Parathyroid adenoma (tissue), 2 donors: ENCODE measurements around the gene ZDHHC3.
A peak's percentile ranks its signal among the peaks of the same experiment; 100 is the strongest.

Experiments
- H2AFZ ChIP-seq: fragments of 300-600 bp; sonication (generic); one replicate; pipeline ENCODE4 v1.7.0; 2017; ENCODE audit warnings: antibody characterized with exemption, mild to moderate bottlenecking
- H3K27ac ChIP-seq: fragments of 300-600 bp; sonication (generic); one replicate; pipeline ENCODE4 v1.7.0; 2017
- H3K27me3 ChIP-seq: fragments of 300-600 bp; sonication (generic); one replicate; pipeline ENCODE4 v1.7.0; 2017; ENCODE audit warnings: low read length; ENCODE audit not compliant: control insufficient read depth, insufficient read depth
- H3K36me3 ChIP-seq: fragments of 300-600 bp; sonication (generic); one replicate; pipeline ENCODE4 v1.7.0; 2017; ENCODE audit warnings: low read length; ENCODE audit not compliant: control insufficient read depth, insufficient read depth
- H3K4me1 ChIP-seq: fragments of 300-600 bp; sonication (generic); one replicate; pipeline ENCODE4 v1.7.0; 2017; ENCODE audit warnings: control low read depth
- H3K4me2 ChIP-seq: fragments of 300-600 bp; sonication (generic); one replicate; pipeline ENCODE4 v1.7.0; 2017; ENCODE audit warnings: low read length
- H3K4me3 ChIP-seq: fragments of 300-600 bp; sonication (generic); one replicate; pipeline ENCODE4 v1.7.0; 2017; ENCODE audit warnings: low read depth, low read length
- H3K79me2 ChIP-seq: fragments of 300-600 bp; sonication (generic); one replicate; pipeline ENCODE4 v1.7.0; 2017; ENCODE audit warnings: control low read depth
- H3K9ac ChIP-seq: fragments of 300-600 bp; sonication (generic); one replicate; pipeline ENCODE4 v1.7.0; 2017; ENCODE audit warnings: mild to moderate bottlenecking
- H3K9me3 ChIP-seq: fragments of 300-600 bp; sonication (generic); one replicate; pipeline ENCODE4 v1.7.0; 2017; ENCODE audit warnings: low read length; ENCODE audit not compliant: control insufficient read depth
- TF ChIP-seq, protein P1 (sequence below): fragments of 300-600 bp; sonication (generic); IDR thresholded peaks from one replicate; pipeline ENCODE4 v1.7.0; 2017; ENCODE audit warnings: antibody characterized with exemption, mild to moderate bottlenecking
- donor health status: primary hyperparathyroidism.

Gene ZDHHC3

DNA sequence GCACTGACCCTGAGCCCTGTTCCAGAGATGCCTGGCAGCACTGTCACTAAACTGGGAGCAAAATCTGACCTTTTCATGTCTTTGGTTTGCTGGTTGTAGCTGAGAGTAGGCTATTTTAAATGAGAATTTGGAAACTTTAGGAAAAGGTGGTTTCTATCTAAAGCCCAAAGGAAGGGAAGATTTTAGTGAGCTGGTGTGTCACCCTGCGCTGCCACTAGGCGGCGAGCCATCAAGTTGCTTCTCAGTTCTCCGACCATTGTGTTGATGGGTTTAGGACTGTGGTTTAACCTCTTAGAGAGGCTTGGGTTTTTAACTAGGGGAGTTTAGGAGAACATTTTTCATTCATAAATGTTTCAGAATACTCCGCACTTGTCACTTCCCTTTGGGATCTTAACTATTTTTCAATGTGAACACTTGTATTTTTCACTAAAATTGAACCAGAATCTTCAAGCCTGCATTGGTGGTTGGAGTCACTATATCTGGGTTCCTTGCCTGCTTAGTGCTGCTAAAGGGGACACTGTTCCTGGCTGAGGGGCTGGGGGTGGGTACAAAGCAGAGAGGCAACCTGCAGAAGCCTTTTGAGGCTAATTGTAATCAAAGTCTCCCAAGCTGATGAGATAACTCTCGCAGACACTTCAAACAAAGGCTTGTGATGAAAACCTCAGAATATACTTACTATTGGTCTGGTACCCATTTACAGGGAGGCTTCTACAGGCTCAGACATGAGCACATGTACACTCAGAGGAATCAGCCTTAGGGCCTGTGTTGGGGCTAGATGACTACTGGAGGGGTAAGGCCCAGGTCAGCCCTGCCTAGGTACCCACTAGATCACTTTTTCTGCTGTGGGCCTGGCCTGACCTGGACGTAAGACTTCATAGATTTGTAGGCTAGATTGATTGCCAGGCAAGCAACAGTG is 16.8 kb upstream of the ZDHHC3 start:
- Histone ChIP-seq H3K27ac (no peak overlapping the region), H2AFZ (no peak overlapping the region), H3K4me3 (no peak overlapping the region), H3K9ac (no peak overlapping the region), H3K4me2 (no peak overlapping the region), H3K4me1 (peaks cover 5% of the 10 kb centered on the region), H3K79me2 (peaks cover 25% of the 10 kb centered on the region), H3K9me3 (no peaks in the 10 kb centered on the region), H3K36me3 (no peaks in the 10 kb centered on the region), H3K27me3 (no peaks in the 10 kb centered on the region)
- TF ChIP-seq, protein P1, sequence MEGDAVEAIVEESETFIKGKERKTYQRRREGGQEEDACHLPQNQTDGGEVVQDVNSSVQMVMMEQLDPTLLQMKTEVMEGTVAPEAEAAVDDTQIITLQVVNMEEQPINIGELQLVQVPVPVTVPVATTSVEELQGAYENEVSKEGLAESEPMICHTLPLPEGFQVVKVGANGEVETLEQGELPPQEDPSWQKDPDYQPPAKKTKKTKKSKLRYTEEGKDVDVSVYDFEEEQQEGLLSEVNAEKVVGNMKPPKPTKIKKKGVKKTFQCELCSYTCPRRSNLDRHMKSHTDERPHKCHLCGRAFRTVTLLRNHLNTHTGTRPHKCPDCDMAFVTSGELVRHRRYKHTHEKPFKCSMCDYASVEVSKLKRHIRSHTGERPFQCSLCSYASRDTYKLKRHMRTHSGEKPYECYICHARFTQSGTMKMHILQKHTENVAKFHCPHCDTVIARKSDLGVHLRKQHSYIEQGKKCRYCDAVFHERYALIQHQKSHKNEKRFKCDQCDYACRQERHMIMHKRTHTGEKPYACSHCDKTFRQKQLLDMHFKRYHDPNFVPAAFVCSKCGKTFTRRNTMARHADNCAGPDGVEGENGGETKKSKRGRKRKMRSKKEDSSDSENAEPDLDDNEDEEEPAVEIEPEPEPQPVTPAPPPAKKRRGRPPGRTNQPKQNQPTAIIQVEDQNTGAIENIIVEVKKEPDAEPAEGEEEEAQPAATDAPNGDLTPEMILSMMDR: peak; percentile 60

GRCh38 chr3:44991326-44991725 is 15.4 kb upstream of the ZDHHC3 start:
- peaks cover 11% of the 10 kb centered on the region for H3K4me1 ChIP-seq
- TF ChIP-seq, protein P1: no peak
- no peaks in the 10 kb centered on the region for H3K27me3 ChIP-seq

DNA sequence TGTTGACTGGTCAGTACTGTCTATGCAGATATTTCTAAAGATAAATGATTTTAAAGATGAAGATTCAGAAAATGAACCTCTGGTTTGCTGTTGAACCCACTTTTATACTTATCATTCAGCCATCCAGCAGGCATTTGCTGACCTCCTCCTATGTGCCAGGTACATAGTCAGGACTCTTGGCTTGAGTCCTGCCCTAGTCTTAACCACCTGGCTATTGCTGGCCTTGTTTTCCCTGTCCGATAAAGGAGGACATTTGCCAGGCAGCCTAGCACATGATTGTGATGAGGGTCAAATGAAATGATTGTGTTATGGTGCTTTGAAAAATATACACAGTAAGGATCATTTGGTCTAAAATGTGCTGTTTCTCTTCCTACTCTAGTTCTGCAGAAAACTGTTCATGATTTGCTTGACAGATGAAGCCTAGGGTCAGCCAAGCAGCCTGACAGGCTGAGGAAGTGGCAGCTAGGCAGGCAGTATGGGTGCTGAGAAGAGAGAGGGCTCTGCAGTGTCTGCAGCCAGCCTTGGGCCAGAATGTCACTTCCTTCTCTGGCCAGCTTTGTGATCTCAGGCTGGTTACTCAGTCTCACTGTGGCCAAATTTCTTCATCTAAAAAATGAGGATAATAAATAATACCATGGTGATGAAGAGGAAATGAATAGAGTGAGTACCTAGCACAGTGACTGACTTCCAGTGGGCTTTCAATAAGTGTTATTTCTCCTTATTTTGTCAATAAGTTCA is 13.8 kb upstream of the ZDHHC3 start:
- H2AFZ ChIP-seq: no peak overlapping the region
- no peak overlapping the region for H3K9ac ChIP-seq
- H3K79me2 ChIP-seq: peaks cover 36% of the 10 kb centered on the region
- TF ChIP-seq, protein P1: no peak
- H3K27ac ChIP-seq: no peak overlapping the region
- H3K27me3 ChIP-seq: no peaks in the 10 kb centered on the region
- no peaks in the 10 kb centered on the region for H3K9me3 ChIP-seq
- H3K4me1 ChIP-seq: peaks cover 11% of the 10 kb centered on the region
- H3K4me2 ChIP-seq: no peak overlapping the region
- H3K36me3 ChIP-seq: no peaks in the 10 kb centered on the region
- no peak overlapping the region for H3K4me3 ChIP-seq

More at GRCh38 chr3:44991326-44991725, 15.4 kb upstream of the ZDHHC3 start:
- H3K9me3 ChIP-seq: no peaks in the 10 kb centered on the region
- H3K9ac ChIP-seq: no peak overlapping the region
- no peak overlapping the region for H3K4me2 ChIP-seq
- H3K36me3 ChIP-seq: no peaks in the 10 kb centered on the region
- no peak overlapping the region for H3K27ac ChIP-seq
- no peak overlapping the region for H2AFZ ChIP-seq
- H3K79me2 ChIP-seq: peaks cover 26% of the 10 kb centered on the region
- no peak overlapping the region for H3K4me3 ChIP-seq

DNA sequence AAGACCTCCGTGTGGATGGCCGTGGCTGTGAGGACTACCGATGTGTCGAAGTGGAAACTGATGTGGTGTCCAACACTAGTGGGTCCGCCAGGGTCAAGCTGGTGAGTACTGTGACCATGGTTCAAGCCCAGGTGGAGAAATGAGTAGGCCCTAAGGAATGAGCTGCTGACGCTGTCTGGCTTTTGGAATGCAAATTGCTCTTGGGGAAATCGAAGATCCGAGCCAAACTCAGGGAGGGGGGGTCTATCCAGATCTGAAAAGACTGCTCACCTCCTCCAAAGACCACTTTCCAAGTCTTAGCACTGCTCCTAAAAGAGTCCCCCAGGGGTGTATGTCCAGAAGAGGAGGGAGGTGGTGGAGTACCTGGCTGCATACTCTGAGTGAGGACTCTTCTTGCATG is 13.2 kb upstream of the ZDHHC3 start:
- Histone ChIP-seq H3K4me2 (no peak overlapping the region), H3K4me3 (no peak overlapping the region), H3K4me1 (peaks cover 11% of the 10 kb centered on the region), H3K79me2 (peaks cover 40% of the 10 kb centered on the region), H2AFZ (no peak overlapping the region), H3K27me3 (no peaks in the 10 kb centered on the region), H3K36me3 (no peaks in the 10 kb centered on the region), H3K9me3 (no peaks in the 10 kb centered on the region), H3K27ac (no peak overlapping the region), H3K9ac (no peak overlapping the region)
- TF ChIP-seq, protein P1: no peak
